IgD-negative memory B cell (primary cell): ENCODE results near the gene CCL7. TPM values are rescaled to one million over a fixed set of nuclear protein-coding genes. Genes with fewer than 3 reads are reported as not detected.

Source experiments
- H3K27ac Mint-ChIP-seq, 3 donors: one replicate each; pipeline ENCODE4 v1.8.0; 2020 to 2022; ENCODE audit warnings: mild to moderate bottlenecking in 3 of 3, mixed read lengths in 3 of 3, moderate library complexity in 1 of 3
- H3K27me3 Mint-ChIP-seq: one replicate; pipeline ENCODE4 v1.8.0; 2021; ENCODE audit warnings: mixed read lengths
- H3K36me3 Mint-ChIP-seq: one replicate; pipeline ENCODE4 v1.8.0; 2020; ENCODE audit warnings: mild to moderate bottlenecking, mixed read lengths
- H3K4me1 Mint-ChIP-seq, 3 donors: one replicate each; pipeline ENCODE4 v1.8.0; 2020 to 2022; ENCODE audit warnings: mixed read lengths in 3 of 3, mild to moderate bottlenecking in 1 of 3
- H3K4me3 Mint-ChIP-seq, 4 donors: one replicate each; pipeline ENCODE4 v1.8.0; 2020 to 2022; ENCODE audit warnings: mild to moderate bottlenecking in 4 of 4, mixed read lengths in 4 of 4, moderate library complexity in 3 of 4
- H3K9me3 Mint-ChIP-seq, 3 donors: one replicate each; pipeline ENCODE4 v1.8.0; 2020 to 2021; ENCODE audit warnings: mixed read lengths in 3 of 3, mild to moderate bottlenecking in 1 of 3
- polyA plus RNA-seq: library from polyadenylated mRNA; unstranded; fragments of 300-500 nt; fragmentation: Illumina TruSeq; gene quantifications from one replicate; pipeline ENCODE4 v1.2.3, GENCODE V29; 2021

Gene CCL7
- polyA plus RNA-seq, 1 donor from 2014 or later, result not detected

GRCh38 chr17:34290586-34290985 is 20.6 kb downstream of the CCL7 start:
- no peak overlapping the region for H3K27ac Mint-ChIP-seq
- no peak overlapping the region for H3K4me3 Mint-ChIP-seq
- H3K9me3 Mint-ChIP-seq, result peaks cover 0 to 1% (median 0%) of the 10 kb centered on the region in 3 donors
- H3K27me3 Mint-ChIP-seq, result peaks cover 15% of the 10 kb centered on the region
- H3K36me3 Mint-ChIP-seq, result no peaks in the 10 kb centered on the region
- H3K4me1 Mint-ChIP-seq, result no peaks in the 10 kb centered on the region

DNA sequence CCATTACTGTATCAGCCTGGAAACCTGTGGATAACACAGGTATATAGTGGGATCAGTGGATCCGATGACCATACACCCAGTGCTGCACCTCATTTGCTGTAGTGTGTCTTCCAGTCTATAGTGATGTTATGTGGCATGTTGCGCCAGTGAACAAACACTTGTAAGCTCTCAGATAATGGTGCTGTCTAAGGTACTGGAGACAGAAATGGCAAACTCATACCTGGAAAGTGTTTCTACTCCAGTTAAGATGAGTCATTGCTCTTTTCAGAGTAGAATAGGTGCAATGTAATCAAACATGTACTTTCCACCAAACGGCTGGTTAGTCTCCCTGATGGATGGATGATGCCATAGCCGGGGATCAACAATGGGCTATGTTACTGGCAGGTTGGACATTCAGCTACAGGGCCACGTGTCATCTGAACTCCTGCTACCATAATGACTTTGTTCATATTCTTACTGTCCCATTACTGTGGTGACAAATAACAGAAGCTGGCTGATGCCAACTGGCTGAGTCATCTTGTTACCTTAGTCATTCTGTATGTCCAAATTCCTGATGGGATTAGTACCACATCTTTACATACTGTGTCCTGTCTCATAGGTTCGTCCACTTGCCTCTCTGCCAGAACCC is 21.8 kb downstream of the CCL7 start:
- Mint-ChIP-seq H3K27me3 (peaks cover 11% of the 10 kb centered on the region), H3K9me3 (peaks cover 0 to 1% (median 0%) of the 10 kb centered on the region in 3 donors), H3K27ac (no peak overlapping the region), H3K36me3 (no peaks in the 10 kb centered on the region), H3K4me1 (no peaks in the 10 kb centered on the region), H3K4me3 (no peak overlapping the region)

- Mint-ChIP-seq H3K9me3 (peaks cover 0 to 1% (median 0%) of the 10 kb centered on the region in 3 donors), H3K27me3 (peaks cover 20% of the 10 kb centered on the region), H3K4me1 (peaks cover 3 to 6% (median 6%) of the 10 kb centered on the region in 3 donors), H3K36me3 (peaks cover 4% of the 10 kb centered on the region), H3K27ac (no peak overlapping the region), H3K4me3 (no peak overlapping the region)
Measured at GRCh38 chr17:34299027-34299426, 29.0 kb downstream of the CCL7 start.

DNA sequence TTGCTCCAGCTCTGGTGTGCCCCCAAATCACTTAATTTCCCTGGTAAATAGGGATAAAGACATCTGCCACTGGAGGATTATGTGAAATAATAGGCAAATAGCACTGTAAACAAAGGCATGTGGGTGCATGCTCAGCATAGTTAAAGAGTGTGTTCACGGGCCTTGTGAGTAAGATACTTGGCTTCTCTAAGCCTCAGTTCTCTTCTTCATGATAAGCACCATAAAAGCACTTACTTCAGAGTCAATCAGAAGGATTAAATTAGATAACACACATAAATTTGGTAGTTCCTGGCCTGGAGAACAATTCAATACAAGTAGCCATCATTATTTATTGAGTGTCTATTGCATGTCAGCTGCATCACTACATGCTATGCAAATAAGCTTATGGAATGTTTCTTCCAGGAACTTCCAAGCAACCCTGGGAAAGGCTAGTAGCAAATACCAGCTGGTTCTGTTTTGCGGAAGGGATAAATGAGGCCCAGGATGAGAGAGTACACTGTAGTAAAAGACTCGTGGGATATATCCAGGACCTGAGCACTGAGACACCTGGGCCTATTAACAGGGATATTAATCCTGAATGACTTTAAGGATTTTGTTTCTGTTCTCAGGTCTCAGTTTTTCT is 30.0 kb downstream of the CCL7 start:
- H3K27ac Mint-ChIP-seq, result no peak overlapping the region
- peaks cover 0 to 1% (median 0%) of the 10 kb centered on the region in 3 donors for H3K9me3 Mint-ChIP-seq
- no peak overlapping the region for H3K4me3 Mint-ChIP-seq
- H3K27me3 Mint-ChIP-seq, result peaks cover 22% of the 10 kb centered on the region
- peaks cover 3 to 6% (median 6%) of the 10 kb centered on the region in 3 donors for H3K4me1 Mint-ChIP-seq
- peaks cover 4% of the 10 kb centered on the region for H3K36me3 Mint-ChIP-seq

DNA sequence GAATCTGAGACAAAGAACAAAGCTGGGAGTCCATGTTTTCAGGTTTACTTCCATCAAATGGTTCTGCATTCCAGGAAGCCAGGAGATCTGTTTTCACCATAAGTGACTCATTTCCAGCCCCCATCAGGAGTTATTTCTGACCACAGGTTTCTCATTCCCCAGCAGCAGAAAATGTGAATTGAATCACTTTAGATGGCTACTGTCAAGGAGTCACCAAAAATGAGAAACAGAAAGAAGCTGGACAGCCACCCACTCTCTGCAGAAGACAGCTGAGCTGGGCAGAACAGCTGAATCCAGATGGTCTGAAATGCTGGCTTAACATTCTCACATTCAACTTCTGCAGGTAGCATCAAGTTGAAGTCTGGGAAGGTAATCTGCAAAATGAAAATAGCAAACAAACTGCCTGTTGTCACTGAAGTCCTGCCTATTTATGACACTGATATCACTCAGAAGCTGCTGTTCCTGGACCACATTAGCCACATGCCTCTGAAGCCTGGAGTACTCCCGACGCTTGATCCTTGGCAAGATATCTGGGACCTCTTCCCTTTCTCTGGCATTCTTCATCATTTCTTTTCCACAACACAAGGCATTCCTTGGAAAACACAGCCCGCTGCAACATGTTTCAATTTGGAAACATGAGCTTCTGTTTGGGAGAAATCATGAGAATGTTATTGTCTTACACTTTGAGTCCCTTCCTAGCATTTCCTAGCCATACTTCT is 30.8 kb downstream of the CCL7 start:
- H3K4me1 Mint-ChIP-seq, result peaks cover 3 to 6% (median 6%) of the 10 kb centered on the region in 3 donors
- H3K36me3 Mint-ChIP-seq, result peaks cover 4% of the 10 kb centered on the region
- peaks cover 22% of the 10 kb centered on the region for H3K27me3 Mint-ChIP-seq
- peaks cover 0 to 1% (median 0%) of the 10 kb centered on the region in 3 donors for H3K9me3 Mint-ChIP-seq
- no peak overlapping the region for H3K27ac Mint-ChIP-seq
- no peak overlapping the region for H3K4me3 Mint-ChIP-seq

DNA sequence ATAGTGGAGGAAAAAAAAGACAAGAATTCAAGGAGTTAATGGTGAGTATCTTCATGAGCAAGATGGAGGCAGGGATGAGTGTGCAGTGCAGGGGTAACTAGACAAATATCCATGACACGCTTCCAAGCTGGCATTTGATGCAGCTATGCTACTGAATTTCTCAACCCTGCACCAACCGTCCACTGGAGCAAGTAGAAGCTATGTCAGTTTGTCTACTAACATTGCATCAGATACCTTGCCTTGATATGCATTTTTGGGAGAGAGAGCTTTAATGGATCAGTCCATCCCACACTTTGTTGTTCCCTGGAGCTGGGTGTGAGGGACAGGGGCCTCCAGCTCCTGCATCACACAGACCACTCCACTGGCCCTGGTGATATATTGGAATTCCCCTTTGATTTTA is 32.0 kb downstream of the CCL7 start:
- Mint-ChIP-seq H3K4me1 (peaks cover 3 to 6% (median 6%) of the 10 kb centered on the region in 3 donors), H3K27me3 (peaks cover 22% of the 10 kb centered on the region), H3K4me3 (no peak overlapping the region), H3K9me3 (peaks cover 0 to 1% (median 0%) of the 10 kb centered on the region in 3 donors), H3K36me3 (peaks cover 4% of the 10 kb centered on the region), H3K27ac (no peak overlapping the region)

- Mint-ChIP-seq H3K36me3 (peaks cover 4% of the 10 kb centered on the region), H3K4me1 (peaks cover 3 to 6% (median 6%) of the 10 kb centered on the region in 3 donors), H3K9me3 (peaks cover 0 to 1% (median 0%) of the 10 kb centered on the region in 3 donors), H3K27ac (no peak overlapping the region), H3K4me3 (no peak overlapping the region), H3K27me3 (peaks cover 22% of the 10 kb centered on the region)
Measured at GRCh38 chr17:34302636-34303035, 32.6 kb downstream of the CCL7 start.

DNA sequence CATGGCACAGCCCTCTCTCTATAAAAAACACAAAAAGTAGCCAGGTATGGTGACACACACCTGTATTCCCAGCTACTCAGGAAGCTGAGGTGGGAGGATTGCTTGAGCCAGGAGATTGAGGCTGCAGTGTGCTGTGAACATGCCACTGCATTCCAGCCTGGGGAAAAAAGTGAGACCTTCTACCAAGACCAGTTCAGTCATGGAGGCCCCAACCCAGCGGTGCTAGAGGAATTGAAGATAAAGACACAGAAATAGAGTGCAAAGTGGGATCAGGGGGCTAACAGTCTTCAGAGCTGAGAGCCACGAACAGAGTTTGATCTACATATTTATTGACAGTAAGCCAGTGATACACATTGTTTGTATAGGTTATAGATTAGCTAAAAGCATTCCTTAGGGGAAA is 33.6 kb downstream of the CCL7 start:
- no peak overlapping the region for H3K4me3 Mint-ChIP-seq

GRCh38 chr17:34305061-34305460 is 35.0 kb downstream of the CCL7 start:
- Mint-ChIP-seq H3K27me3 (peaks cover 12% of the 10 kb centered on the region), H3K36me3 (peaks cover 4% of the 10 kb centered on the region), H3K4me1 (peaks cover 0 to under 1% (median 0%) of the 10 kb centered on the region in 3 donors), H3K9me3 (no peaks in the 10 kb centered on the region), H3K27ac (no peak overlapping the region), H3K4me3 (no peak overlapping the region)

More for the DNA sequence above, 33.6 kb downstream of the CCL7 start:
- peaks cover 4% of the 10 kb centered on the region for H3K36me3 Mint-ChIP-seq
- H3K9me3 Mint-ChIP-seq, result peaks cover 0 to 1% (median 0%) of the 10 kb centered on the region in 3 donors
- no peak overlapping the region for H3K27ac Mint-ChIP-seq
- peaks cover 3 to 6% (median 6%) of the 10 kb centered on the region in 3 donors for H3K4me1 Mint-ChIP-seq
- H3K27me3 Mint-ChIP-seq, result peaks cover 18% of the 10 kb centered on the region

GRCh38 chr17:34305606-34306005 is 35.6 kb downstream of the CCL7 start:
- no peaks in the 10 kb centered on the region for H3K4me1 Mint-ChIP-seq
- H3K27me3 Mint-ChIP-seq, result peaks cover 12% of the 10 kb centered on the region
- no peak overlapping the region for H3K4me3 Mint-ChIP-seq

DNA sequence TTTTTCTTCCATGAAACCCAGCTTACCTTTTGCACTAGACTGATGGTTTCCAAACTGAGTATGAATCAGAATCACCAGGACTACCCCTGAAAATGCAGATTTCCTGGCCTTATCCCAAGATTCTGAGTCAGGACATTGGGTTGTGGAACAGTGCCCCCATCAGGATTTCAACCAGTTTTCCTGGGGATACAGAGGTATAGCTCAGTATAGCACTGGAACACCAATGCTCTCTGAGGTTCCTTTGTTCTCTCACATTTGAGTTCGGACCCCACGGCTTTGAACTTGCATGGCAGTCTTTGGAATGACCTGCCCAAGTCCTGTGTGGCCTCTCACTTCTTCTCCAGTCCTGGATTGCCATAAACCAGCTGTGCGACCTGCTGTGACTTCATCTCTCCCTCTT is 36.4 kb downstream of the CCL7 start:
- Mint-ChIP-seq H3K9me3 (no peaks in the 10 kb centered on the region), H3K27me3 (peaks cover 9% of the 10 kb centered on the region), H3K27ac (no peak overlapping the region), H3K4me3 (no peak overlapping the region), H3K4me1 (no peaks in the 10 kb centered on the region), H3K36me3 (peaks cover 4% of the 10 kb centered on the region)

More at GRCh38 chr17:34305606-34306005, 35.6 kb downstream of the CCL7 start:
- no peak overlapping the region for H3K27ac Mint-ChIP-seq
- no peaks in the 10 kb centered on the region for H3K9me3 Mint-ChIP-seq
- H3K36me3 Mint-ChIP-seq, result peaks cover 4% of the 10 kb centered on the region

GRCh38 chr17:34307110-34307509 is 37.1 kb downstream of the CCL7 start:
- no peaks in the 10 kb centered on the region for H3K36me3 Mint-ChIP-seq
- no peaks in the 10 kb centered on the region for H3K9me3 Mint-ChIP-seq
- H3K4me1 Mint-ChIP-seq, result no peaks in the 10 kb centered on the region
- H3K27ac Mint-ChIP-seq, result no peak overlapping the region
- no peak overlapping the region for H3K4me3 Mint-ChIP-seq
- peaks cover 11% of the 10 kb centered on the region for H3K27me3 Mint-ChIP-seq

DNA sequence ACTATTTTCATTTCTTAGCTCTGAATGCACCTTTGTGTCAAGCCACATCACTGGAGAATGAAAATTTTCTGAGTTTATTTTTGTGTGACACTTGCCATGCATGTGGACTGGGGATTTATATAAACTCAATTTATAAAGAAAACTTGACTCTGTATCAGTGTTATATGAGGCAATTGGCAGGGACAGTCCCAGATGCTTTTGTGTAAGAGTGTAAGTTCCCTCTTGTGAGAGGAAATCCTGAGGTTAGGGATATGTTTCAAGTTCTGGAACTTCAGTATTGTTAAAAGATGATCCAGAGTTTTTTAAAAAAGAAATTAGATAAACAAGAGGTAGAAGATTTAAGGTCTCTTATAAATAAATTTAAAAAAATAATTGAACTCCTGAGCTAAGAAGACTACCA is 38.4 kb downstream of the CCL7 start:
- no peaks in the 10 kb centered on the region for H3K9me3 Mint-ChIP-seq
- peak overlapping the region in 1 of 4 donors; percentile 21 for H3K4me3 Mint-ChIP-seq
- no peaks in the 10 kb centered on the region for H3K4me1 Mint-ChIP-seq
- no peak overlapping the region for H3K27ac Mint-ChIP-seq
- no peaks in the 10 kb centered on the region for H3K36me3 Mint-ChIP-seq
- H3K27me3 Mint-ChIP-seq, result peaks cover 18% of the 10 kb centered on the region

DNA sequence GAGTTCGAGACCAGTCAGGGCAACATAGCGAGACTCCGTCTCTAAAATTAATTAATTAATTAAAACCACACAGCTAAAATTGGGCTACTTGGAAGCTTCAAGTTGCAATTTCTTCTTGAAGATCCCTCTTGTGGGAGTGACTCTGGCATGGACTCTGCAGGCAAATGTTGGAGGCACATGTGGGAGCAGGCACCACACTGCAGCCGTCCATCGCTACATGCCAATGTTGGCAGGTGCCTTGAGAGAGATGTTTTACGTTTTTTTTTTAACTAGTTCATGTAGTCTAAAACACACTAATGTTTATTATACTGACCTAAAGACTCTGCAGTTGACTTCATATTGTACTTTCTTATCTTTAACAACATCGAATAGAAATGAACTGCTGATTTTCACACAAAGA is 41.3 kb downstream of the CCL7 start:
- H3K9me3 Mint-ChIP-seq, result no peaks in the 10 kb centered on the region

GRCh38 chr17:34312080-34312479 is 42.1 kb downstream of the CCL7 start:
- Mint-ChIP-seq H3K4me1 (peaks cover 0 to 2% (median 0%) of the 10 kb centered on the region in 3 donors), H3K9me3 (no peaks in the 10 kb centered on the region), H3K4me3 (no peak overlapping the region), H3K27ac (no peak overlapping the region), H3K27me3 (peaks cover 32% of the 10 kb centered on the region), H3K36me3 (no peaks in the 10 kb centered on the region)

More for the DNA sequence above, 41.3 kb downstream of the CCL7 start:
- Mint-ChIP-seq H3K27me3 (peaks cover 29% of the 10 kb centered on the region), H3K4me3 (no peak overlapping the region), H3K4me1 (peaks cover 0 to 2% (median 0%) of the 10 kb centered on the region in 3 donors), H3K27ac (no peak overlapping the region), H3K36me3 (no peaks in the 10 kb centered on the region)
